Neural cell (in vitro differentiated cells): ENCODE measurements around the gene COPS4. TPM values are rescaled to one million over a fixed set of nuclear protein-coding genes. Genes with fewer than 3 reads are reported as not detected.

Experiments
- H2AFZ ChIP-seq: fragments of 200-600, 300-800 bp; sonication (generic), shearing (Covaris generic); 2 replicates; pipeline ENCODE4 v1.6.0; 2014; ENCODE audit warnings: low read depth, mild to moderate bottlenecking, antibody characterized with exemption, low read length, moderate library complexity
- H3F3A ChIP-seq: fragments of 200-600 bp; shearing (Covaris generic); 2 replicates; pipeline ENCODE4 v1.6.1; 2016; ENCODE audit warnings: mild to moderate bottlenecking, moderate library complexity, mixed read lengths, antibody characterized with exemption, low read length; ENCODE audit not compliant: insufficient read depth, poor library complexity, severe bottlenecking
- H3K27ac ChIP-seq: fragments of 200-600, 300-800 bp; sonication (generic), shearing (Covaris generic); 2 replicates; pipeline ENCODE4 v1.5.1; 2014; ENCODE audit warnings: mild to moderate bottlenecking, low read length, moderate library complexity
- H3K27me3 ChIP-seq: fragments of 300-800, 200-600 bp; sonication (generic), shearing (Covaris generic); 2 replicates; pipeline ENCODE4 v1.6.0; 2014; ENCODE audit warnings: mild to moderate bottlenecking, low read depth, low read length, moderate library complexity; ENCODE audit not compliant: insufficient read depth
- H3K36me3 ChIP-seq: fragments of 300-800, 200-600 bp; sonication (generic), shearing (Covaris generic); 2 replicates; pipeline ENCODE4 v1.5.1; 2014; ENCODE audit warnings: mild to moderate bottlenecking, antibody characterized with exemption, low read length, moderate library complexity; ENCODE audit not compliant: insufficient read depth
- H3K4me2 ChIP-seq: fragments of 300-800, 200-600 bp; sonication (generic), shearing (Covaris generic); 2 replicates; pipeline ENCODE4 v1.6.0; 2014; ENCODE audit warnings: mild to moderate bottlenecking, low read length
- H3K4me3 ChIP-seq: fragments of 300-800, 200-600 bp; sonication (generic), shearing (Covaris generic); 2 replicates; pipeline ENCODE4 v1.5.1; 2014; ENCODE audit warnings: mild to moderate bottlenecking, low read length, moderate library complexity
- H3K79me2 ChIP-seq: fragments of 200-600 bp; shearing (Covaris generic); replicated peaks from 2 replicates; pipeline ENCODE4 v1.6.0; 2014; ENCODE audit warnings: mild to moderate bottlenecking, low read length, moderate library complexity; ENCODE audit not compliant: insufficient read depth
- H3K9ac ChIP-seq: fragments of 300-800, 200-600 bp; sonication (generic), shearing (Covaris generic); 2 replicates; pipeline ENCODE4 v1.6.1; 2016; ENCODE audit warnings: mild to moderate bottlenecking, low read length, mixed read lengths
- H3K9me2 ChIP-seq: fragments of 200-600 bp; shearing (Covaris generic); 2 replicates; pipeline ENCODE4 v1.6.1; 2016; ENCODE audit warnings: mild to moderate bottlenecking, low read length, mixed read lengths; ENCODE audit not compliant: insufficient read depth
- H3K9me3 ChIP-seq: fragments of 200-600, 300-800 bp; sonication (generic), shearing (Covaris generic); 2 replicates; pipeline ENCODE4 v1.6.1; 2016; ENCODE audit warnings: mild to moderate bottlenecking, mixed run types, low read length, moderate library complexity, mixed read lengths
- H4K20me1 ChIP-seq: fragments of 200-600 bp; shearing (Covaris generic); 2 replicates; pipeline ENCODE4 v1.6.1; 2016; ENCODE audit warnings: mild to moderate bottlenecking, mixed run types; ENCODE audit not compliant: insufficient read depth
- EP300 ChIP-seq: fragments of 450-650 bp; conservative IDR thresholded peaks from 2 replicates; pipeline ENCODE4 v1.6.1; 2014; ENCODE audit warnings: antibody characterized with exemption, mild to moderate bottlenecking, moderate library complexity; ENCODE audit not compliant: poor library complexity, severe bottlenecking
- EZH2 ChIP-seq: fragments of 200-600, 300-800 bp; shearing (Covaris generic), sonication (generic); IDR thresholded peaks from 2 replicates; pipeline ENCODE4 v1.6.1; 2014; ENCODE audit warnings: antibody characterized with exemption, low read length, borderline replicate concordance, mild to moderate bottlenecking; ENCODE audit not compliant: insufficient read depth, poor library complexity, severe bottlenecking
- MXI1 ChIP-seq: fragments of 450-650 bp; conservative IDR thresholded peaks from 2 replicates; pipeline ENCODE4 v1.6.1; 2014; ENCODE audit warnings: antibody characterized with exemption, mild to moderate bottlenecking; ENCODE audit not compliant: poor library complexity, severe bottlenecking
- POLR2AphosphoS5 ChIP-seq: IDR thresholded peaks from 2 replicates; pipeline ENCODE4 v1.6.1; 2012
- RAD21 ChIP-seq: fragments of 450-650 bp; conservative IDR thresholded peaks from 2 replicates; pipeline ENCODE4 v1.6.1; 2014; ENCODE audit warnings: antibody characterized with exemption, mild to moderate bottlenecking, moderate library complexity
- SMC3 ChIP-seq: fragments of 450-650 bp; conservative IDR thresholded peaks from 2 replicates; pipeline ENCODE4 v1.6.1; 2014; ENCODE audit warnings: antibody characterized with exemption, mild to moderate bottlenecking, moderate library complexity; ENCODE audit not compliant: poor library complexity
- TAF1 ChIP-seq: IDR thresholded peaks from 2 replicates; pipeline ENCODE4 v1.6.1; 2012; ENCODE audit warnings: low read depth
- polyA plus RNA-seq: library from polyadenylated mRNA; depleted of rRNA; stranded (reverse); fragments of >200 nt; gene quantifications from 2 replicates; pipeline ENCODE4 v1.2.3, GENCODE V29; 2014
- TF ChIP-seq, protein P1 (sequence below): fragments of 450-650 bp; IDR thresholded peaks from 2 replicates; pipeline ENCODE4 v1.5.1; 2014; ENCODE audit warnings: antibody characterized with exemption, mild to moderate bottlenecking, moderate library complexity; ENCODE audit not compliant: poor library complexity, severe bottlenecking
- TF ChIP-seq, protein P2 (sequence below): IDR thresholded peaks from 2 replicates; pipeline ENCODE4 v1.6.1; 2012; ENCODE audit warnings: borderline replicate concordance

The COPS4 gene
- polyA plus RNA-seq, 1 donor from 2014 or later, result 77.7 TPM

DNA sequence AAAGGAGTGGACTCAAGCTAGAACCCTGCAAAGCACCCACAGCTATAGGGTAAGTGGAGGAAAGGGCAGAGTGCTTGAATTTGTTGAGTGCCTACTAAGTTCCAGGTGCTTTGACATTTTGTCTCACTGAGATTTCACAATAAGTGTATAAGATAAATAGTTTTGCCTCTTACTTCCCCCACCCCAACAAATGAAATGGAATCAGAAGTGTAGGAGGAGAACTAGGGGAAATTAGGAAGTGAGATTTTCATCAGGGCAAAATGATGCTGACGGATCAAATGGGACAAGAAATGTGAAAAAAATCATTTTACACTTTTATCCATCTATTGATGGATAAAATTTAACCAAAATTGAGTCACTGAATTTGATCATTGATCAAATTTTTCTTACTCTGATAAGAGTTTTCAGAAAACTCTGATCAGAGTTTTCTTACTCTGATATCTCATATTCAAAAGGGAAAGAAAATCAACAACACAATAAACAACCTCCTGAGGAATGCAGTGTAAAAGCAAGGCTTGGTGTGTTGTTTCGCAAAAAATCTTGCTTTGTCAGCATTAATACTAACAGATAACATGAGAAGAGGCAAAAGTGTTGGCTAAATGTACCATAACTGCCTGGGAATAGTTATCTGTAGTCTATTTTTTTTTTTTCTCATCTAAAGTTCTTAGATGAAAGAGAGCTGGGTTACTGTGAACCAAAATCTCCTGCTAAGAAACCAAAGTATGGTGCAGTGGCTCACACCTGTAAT, 54.6 kb downstream of the COPS4 start:
- H3K27me3 ChIP-seq, result no peaks in the 10 kb centered on the region
- H3K9me3 ChIP-seq, result no peaks in the 10 kb centered on the region
- H3K9me2 ChIP-seq, result no peaks in the 10 kb centered on the region
- no peak overlapping the region for H3K9ac ChIP-seq
- H3K27ac ChIP-seq, result no peak overlapping the region
- H3K36me3 ChIP-seq, result no peaks in the 10 kb centered on the region
- H3K4me2 ChIP-seq, result no peak overlapping the region
- no peaks in the 10 kb centered on the region for H3F3A ChIP-seq
- TF ChIP-seq RAD21 (no peak), SMC3 (no peak), EP300 (no peak), TAF1 (no peak), MXI1 (no peak), POLR2AphosphoS5 (no peak), EZH2 (no peak)
- TF ChIP-seq, protein P1, sequence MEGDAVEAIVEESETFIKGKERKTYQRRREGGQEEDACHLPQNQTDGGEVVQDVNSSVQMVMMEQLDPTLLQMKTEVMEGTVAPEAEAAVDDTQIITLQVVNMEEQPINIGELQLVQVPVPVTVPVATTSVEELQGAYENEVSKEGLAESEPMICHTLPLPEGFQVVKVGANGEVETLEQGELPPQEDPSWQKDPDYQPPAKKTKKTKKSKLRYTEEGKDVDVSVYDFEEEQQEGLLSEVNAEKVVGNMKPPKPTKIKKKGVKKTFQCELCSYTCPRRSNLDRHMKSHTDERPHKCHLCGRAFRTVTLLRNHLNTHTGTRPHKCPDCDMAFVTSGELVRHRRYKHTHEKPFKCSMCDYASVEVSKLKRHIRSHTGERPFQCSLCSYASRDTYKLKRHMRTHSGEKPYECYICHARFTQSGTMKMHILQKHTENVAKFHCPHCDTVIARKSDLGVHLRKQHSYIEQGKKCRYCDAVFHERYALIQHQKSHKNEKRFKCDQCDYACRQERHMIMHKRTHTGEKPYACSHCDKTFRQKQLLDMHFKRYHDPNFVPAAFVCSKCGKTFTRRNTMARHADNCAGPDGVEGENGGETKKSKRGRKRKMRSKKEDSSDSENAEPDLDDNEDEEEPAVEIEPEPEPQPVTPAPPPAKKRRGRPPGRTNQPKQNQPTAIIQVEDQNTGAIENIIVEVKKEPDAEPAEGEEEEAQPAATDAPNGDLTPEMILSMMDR, result no peak
- TF ChIP-seq, protein P2, sequence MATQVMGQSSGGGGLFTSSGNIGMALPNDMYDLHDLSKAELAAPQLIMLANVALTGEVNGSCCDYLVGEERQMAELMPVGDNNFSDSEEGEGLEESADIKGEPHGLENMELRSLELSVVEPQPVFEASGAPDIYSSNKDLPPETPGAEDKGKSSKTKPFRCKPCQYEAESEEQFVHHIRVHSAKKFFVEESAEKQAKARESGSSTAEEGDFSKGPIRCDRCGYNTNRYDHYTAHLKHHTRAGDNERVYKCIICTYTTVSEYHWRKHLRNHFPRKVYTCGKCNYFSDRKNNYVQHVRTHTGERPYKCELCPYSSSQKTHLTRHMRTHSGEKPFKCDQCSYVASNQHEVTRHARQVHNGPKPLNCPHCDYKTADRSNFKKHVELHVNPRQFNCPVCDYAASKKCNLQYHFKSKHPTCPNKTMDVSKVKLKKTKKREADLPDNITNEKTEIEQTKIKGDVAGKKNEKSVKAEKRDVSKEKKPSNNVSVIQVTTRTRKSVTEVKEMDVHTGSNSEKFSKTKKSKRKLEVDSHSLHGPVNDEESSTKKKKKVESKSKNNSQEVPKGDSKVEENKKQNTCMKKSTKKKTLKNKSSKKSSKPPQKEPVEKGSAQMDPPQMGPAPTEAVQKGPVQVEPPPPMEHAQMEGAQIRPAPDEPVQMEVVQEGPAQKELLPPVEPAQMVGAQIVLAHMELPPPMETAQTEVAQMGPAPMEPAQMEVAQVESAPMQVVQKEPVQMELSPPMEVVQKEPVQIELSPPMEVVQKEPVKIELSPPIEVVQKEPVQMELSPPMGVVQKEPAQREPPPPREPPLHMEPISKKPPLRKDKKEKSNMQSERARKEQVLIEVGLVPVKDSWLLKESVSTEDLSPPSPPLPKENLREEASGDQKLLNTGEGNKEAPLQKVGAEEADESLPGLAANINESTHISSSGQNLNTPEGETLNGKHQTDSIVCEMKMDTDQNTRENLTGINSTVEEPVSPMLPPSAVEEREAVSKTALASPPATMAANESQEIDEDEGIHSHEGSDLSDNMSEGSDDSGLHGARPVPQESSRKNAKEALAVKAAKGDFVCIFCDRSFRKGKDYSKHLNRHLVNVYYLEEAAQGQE, result no peak
- no peak overlapping the region for H2AFZ ChIP-seq
- H3K79me2 ChIP-seq, result no peaks in the 10 kb centered on the region
- no peak overlapping the region for H3K4me3 ChIP-seq
- no peaks in the 10 kb centered on the region for H4K20me1 ChIP-seq

DNA sequence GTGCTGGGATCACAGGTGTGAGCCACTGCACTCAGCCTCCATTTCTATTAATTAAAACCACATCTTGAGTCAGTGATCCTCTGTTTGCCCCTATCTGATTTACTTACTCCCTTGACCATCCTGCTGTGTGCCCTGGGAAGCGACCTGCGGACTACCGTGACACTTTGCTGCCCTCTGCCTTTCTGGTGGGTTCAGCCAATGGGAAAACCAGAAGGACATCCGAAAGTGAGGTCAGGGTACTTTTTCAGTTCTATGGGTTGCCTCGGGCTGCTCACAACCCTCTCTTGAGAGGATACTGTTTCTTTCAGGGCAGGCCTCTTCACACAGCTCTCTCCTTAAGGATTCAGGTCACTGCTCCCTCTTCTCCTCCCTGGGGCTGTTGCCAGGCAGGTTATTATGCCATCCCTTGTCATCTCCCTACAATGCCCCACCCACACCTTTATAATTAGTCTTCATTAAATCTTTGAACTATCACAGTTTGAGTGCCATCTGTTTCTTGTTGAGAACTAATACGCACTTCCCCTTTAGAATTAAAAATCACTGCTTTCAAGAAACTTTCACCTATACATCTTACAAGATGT, 58.2 kb downstream of the COPS4 start:
- H3F3A ChIP-seq, result no peaks in the 10 kb centered on the region
- H3K4me2 ChIP-seq, result no peak overlapping the region
- H3K9me2 ChIP-seq, result no peaks in the 10 kb centered on the region
- H3K4me3 ChIP-seq, result no peak overlapping the region
- no peak overlapping the region for H2AFZ ChIP-seq
- no peaks in the 10 kb centered on the region for H3K27me3 ChIP-seq
- no peak overlapping the region for H3K9ac ChIP-seq
- no peaks in the 10 kb centered on the region for H3K9me3 ChIP-seq
- no peaks in the 10 kb centered on the region for H3K36me3 ChIP-seq
- H3K79me2 ChIP-seq, result no peaks in the 10 kb centered on the region
- H4K20me1 ChIP-seq, result no peaks in the 10 kb centered on the region
- no peak overlapping the region for H3K27ac ChIP-seq
- TF ChIP-seq SMC3, result no peak
- no peak for TF ChIP-seq POLR2AphosphoS5
- no peak for TF ChIP-seq TAF1
- TF ChIP-seq RAD21, result no peak
- no peak for TF ChIP-seq MXI1
- TF ChIP-seq EZH2, result no peak
- TF ChIP-seq, protein P2, result no peak
- TF ChIP-seq EP300, result no peak
- TF ChIP-seq, protein P1, result no peak
